ENCODE data around the gene NCAM1. TPM values are rescaled to one million over a fixed set of nuclear protein-coding genes. Genes with fewer than 3 reads are reported as not detected.

NCAM1 gene
- total RNA-seq, 3 donors from 2014 or later: 3.6 to 17.9 (median 6.1) TPM

- Histone ChIP-seq H3K4me1 (no peaks in the 10 kb centered on the region), H3K27ac (no peak overlapping the region), H3K27me3 (no peaks in the 10 kb centered on the region), H3K9me3 (no peaks in the 10 kb centered on the region), H3K36me3 (no peaks in the 10 kb centered on the region), H3K4me3 (no peak overlapping the region)
- intact Hi-C loops (cut with DNase I; ENCODE audit: low total_unique reads): no loop called here
- TF ChIP-seq POLR2AphosphoS5 (IDR thresholded peaks at IDR 0.05) (no peak), CTCF (IDR thresholded peaks at IDR 0.05) (peak in 2 of 3 donors; percentile 62 to 70), POLR2A (IDR thresholded peaks at IDR 0.05) (no peak)
- peak; percentile 39 to 66 for DNase-seq (ENCODE audit: low spot score in 2 of 2)
Observed at GRCh38 chr11:113113801-113114704, 152.8 kb downstream of the NCAM1 start.

- Histone ChIP-seq H3K4me1 (no peaks in the 10 kb centered on the region), H3K27me3 (no peaks in the 10 kb centered on the region), H3K9me3 (no peaks in the 10 kb centered on the region), H3K36me3 (no peaks in the 10 kb centered on the region), H3K27ac (no peak overlapping the region), H3K4me3 (no peak overlapping the region)
- DNase-seq (ENCODE audit: low spot score in 2 of 2): no peak
- TF ChIP-seq CTCF (IDR thresholded peaks at IDR 0.05): no peak
- TF ChIP-seq POLR2AphosphoS5 (IDR thresholded peaks at IDR 0.05): no peak
- TF ChIP-seq POLR2A (IDR thresholded peaks at IDR 0.05): no peak
- intact Hi-C loops (cut with DNase I; ENCODE audit: low total_unique reads): no loop called here
Observed at GRCh38 chr11:113114705-113115027, 153.4 kb downstream of the NCAM1 start.

GRCh38 chr11:113118104-113118503, 156.9 kb downstream of the NCAM1 start:
- no peaks in the 10 kb centered on the region for H3K36me3 ChIP-seq
- no peaks in the 10 kb centered on the region for H3K4me1 ChIP-seq
- no peaks in the 10 kb centered on the region for H3K27me3 ChIP-seq
- DNase-seq (ENCODE audit: low spot score in 2 of 2): no peak
- no peak for TF ChIP-seq POLR2A (IDR thresholded peaks at IDR 0.05)
- no peak for TF ChIP-seq CTCF (IDR thresholded peaks at IDR 0.05)
- TF ChIP-seq POLR2AphosphoS5 (IDR thresholded peaks at IDR 0.05): no peak
- no peaks in the 10 kb centered on the region for H3K9me3 ChIP-seq
- intact Hi-C loops (cut with DNase I; ENCODE audit: low total_unique reads): no loop called here
- no peak overlapping the region for H3K4me3 ChIP-seq
- H3K27ac ChIP-seq: no peak overlapping the region

- TF ChIP-seq POLR2AphosphoS5 (IDR thresholded peaks at IDR 0.05): no peak
- TF ChIP-seq POLR2A (IDR thresholded peaks at IDR 0.05): no peak
- no peak for TF ChIP-seq CTCF (IDR thresholded peaks at IDR 0.05)
- no peaks in the 10 kb centered on the region for H3K27me3 ChIP-seq
- H3K4me3 ChIP-seq: no peak overlapping the region
- H3K27ac ChIP-seq: no peak overlapping the region
- no peaks in the 10 kb centered on the region for H3K9me3 ChIP-seq
- intact Hi-C loops (cut with DNase I; ENCODE audit: low total_unique reads): no loop called here
- no peak for DNase-seq (ENCODE audit: low spot score in 2 of 2)
- no peaks in the 10 kb centered on the region for H3K36me3 ChIP-seq
- no peaks in the 10 kb centered on the region for H3K4me1 ChIP-seq
Observed at GRCh38 chr11:113119074-113119473, 157.9 kb downstream of the NCAM1 start.

- intact Hi-C loops (cut with DNase I; ENCODE audit: low total_unique reads): no loop called here
- H3K27ac ChIP-seq: no peak overlapping the region
- TF ChIP-seq POLR2AphosphoS5 (IDR thresholded peaks at IDR 0.05): no peak
- TF ChIP-seq POLR2A (IDR thresholded peaks at IDR 0.05): no peak
- TF ChIP-seq CTCF (IDR thresholded peaks at IDR 0.05): no peak
- no peak overlapping the region for H3K4me3 ChIP-seq
- no peaks in the 10 kb centered on the region for H3K9me3 ChIP-seq
- H3K27me3 ChIP-seq: no peaks in the 10 kb centered on the region
- no peaks in the 10 kb centered on the region for H3K4me1 ChIP-seq
- no peak for DNase-seq (ENCODE audit: low spot score in 2 of 2)
- no peaks in the 10 kb centered on the region for H3K36me3 ChIP-seq
Observed at GRCh38 chr11:113119966-113120736, 158.9 kb downstream of the NCAM1 start.
